Measurements from ENCODE around the gene SLC22A25.
"Not testable (repeated sequence)": the region's sequence is repeated elsewhere in the genome, so short reads cannot be mapped to it uniquely, and the experiment has no call there.

The SLC22A25 gene

GRCh38 chr11:63235471-63236461, 7.6 kb downstream of the SLC22A25 start:
- FAIRE-seq; DNase-seq (ENCODE audit: low spot score): not testable (repeated sequence)

GRCh38 chr11:63229815-63230214, 13.6 kb downstream of the SLC22A25 start:
- no peak for FAIRE-seq
- no peak for DNase-seq (ENCODE audit: low spot score)

GRCh38 chr11:63227521-63228107, 15.8 kb downstream of the SLC22A25 start:
- FAIRE-seq, result no peak
- no peak for DNase-seq (ENCODE audit: low spot score)

GRCh38 chr11:63226488-63227114, 16.8 kb downstream of the SLC22A25 start:
- FAIRE-seq, result no peak
- no peak for DNase-seq (ENCODE audit: low spot score)

- DNase-seq (ENCODE audit: low spot score), result no peak
- no peak for FAIRE-seq
Measured at GRCh38 chr11:63214093-63214492, 29.3 kb downstream of the SLC22A25 start.

GRCh38 chr11:63212742-63213141, 30.7 kb downstream of the SLC22A25 start:
- DNase-seq (ENCODE audit: low spot score) (peak; percentile 38), FAIRE-seq (no peak)

- no peak for DNase-seq (ENCODE audit: low spot score)
- no peak for FAIRE-seq
Measured at GRCh38 chr11:63210111-63210510, 33.3 kb downstream of the SLC22A25 start.

All from urothelium cell line (cell line).